GM19372 (cell line): Measurements from ENCODE around the gene AKR7A2.

Source experiments
- ATAC-seq: cut with Tn5 transposase; IDR thresholded peaks from one replicate; pipeline ENCODE4 v1.9.1; 2021; ENCODE audit warnings: mild to moderate bottlenecking, low read depth, moderate library complexity; ENCODE audit not compliant: unreplicated experiment

Gene AKR7A2

GRCh38 chr1:19343617-19344350 lies 31.8 kb upstream of the AKR7A2 start:
- no peak for ATAC-seq

GRCh38 chr1:19342894-19343616 lies 31.1 kb upstream of the AKR7A2 start:
- no peak for ATAC-seq

- no peak for ATAC-seq
These were observed 30.3 kb upstream of the AKR7A2 start for GRCh38 chr1:19342062-19342750.

GRCh38 chr1:19341201-19342061 lies 29.5 kb upstream of the AKR7A2 start:
- ATAC-seq = no peak

- no peak for ATAC-seq
These were observed 28.5 kb upstream of the AKR7A2 start for GRCh38 chr1:19340387-19340937.

- no peak for ATAC-seq
These were observed 27.4 kb upstream of the AKR7A2 start for GRCh38 chr1:19339214-19339861.

- no peak for ATAC-seq
These were observed 26.4 kb upstream of the AKR7A2 start for GRCh38 chr1:19338323-19338762.

- no peak for ATAC-seq
These were observed 25.3 kb upstream of the AKR7A2 start for GRCh38 chr1:19337289-19337688.

GRCh38 chr1:19336543-19336942 lies 24.6 kb upstream of the AKR7A2 start:
- no peak for ATAC-seq

GRCh38 chr1:19333587-19334354 lies 21.8 kb upstream of the AKR7A2 start:
- ATAC-seq = no peak

- ATAC-seq = no peak
These were observed 20.9 kb upstream of the AKR7A2 start for GRCh38 chr1:19332832-19333231.

GRCh38 chr1:19331262-19331878 lies 19.4 kb upstream of the AKR7A2 start:
- no peak for ATAC-seq

- no peak for ATAC-seq
These were observed 18.6 kb upstream of the AKR7A2 start for GRCh38 chr1:19330449-19331135.

GRCh38 chr1:19329611-19330010 lies 17.7 kb upstream of the AKR7A2 start:
- ATAC-seq = no peak

- ATAC-seq = no peak
These were observed 17.2 kb upstream of the AKR7A2 start for GRCh38 chr1:19329188-19329587.

- no peak for ATAC-seq
These were observed 16.5 kb upstream of the AKR7A2 start for GRCh38 chr1:19328486-19328885.

GRCh38 chr1:19327736-19328135 lies 15.8 kb upstream of the AKR7A2 start:
- ATAC-seq = no peak

GRCh38 chr1:19327301-19327700 lies 15.4 kb upstream of the AKR7A2 start:
- no peak for ATAC-seq
